Esophagus muscularis mucosa (tissue), 4 donors: Measurements from ENCODE around the gene CDH4. TPM values are rescaled to one million over a fixed set of nuclear protein-coding genes. Genes with fewer than 3 reads are reported as not detected.

Experiments
- DNase-seq: peaks from one replicate; pipeline ENCODE4 v3.0.0-alpha.2; 2017; ENCODE audit errors: extremely low spot score
- H3K27ac ChIP-seq, 4 donors: fragments of 200-600 bp; sonication (generic); replicated peaks in 1 of 4; 1 replicate in 3 of 4; 2 replicates in 1 of 4; pipeline ENCODE4 v1.5.1; 2016 to 2019; ENCODE audit warnings: mild to moderate bottlenecking in 1 of 4
- H3K27me3 ChIP-seq, 4 donors: fragments of 200-600 bp; sonication (generic); one replicate each; pipeline versions ENCODE4 v1.5.1 to v1.6.0; 2016 to 2019
- H3K36me3 ChIP-seq, 4 donors: fragments of 200-600 bp; sonication (generic); one replicate each; pipeline ENCODE4 v1.5.1; 2016 to 2019
- H3K4me1 ChIP-seq, 4 donors: fragments of 200-600 bp; sonication (generic); one replicate each; pipeline ENCODE4 v1.5.1; 2016 to 2019
- H3K4me3 ChIP-seq, 4 donors: fragments of 200-600 bp; sonication (generic); 1 replicate in 2 of 4; 2 replicates in 2 of 4; pipeline ENCODE4 v1.5.1; 2016 to 2019; ENCODE audit warnings: mild to moderate bottlenecking in 4 of 4, moderate library complexity in 1 of 4
- H3K9me3 ChIP-seq, 4 donors: fragments of 200-600 bp; sonication (generic); 1 replicate in 3 of 4; 2 replicates in 1 of 4; pipeline ENCODE4 v1.5.1; 2016 to 2019
- EP300 ChIP-seq: sonication (generic); formaldehyde crosslinking; IDR thresholded peaks from one replicate; pipeline ENCODE4 v1.6.1; 2017; ENCODE audit warnings: antibody characterized with exemption
- POLR2A ChIP-seq: fragments of 450-650 bp; IDR thresholded peaks from one replicate; pipeline ENCODE4 v1.6.1; 2017; ENCODE audit warnings: antibody characterized with exemption, moderate library complexity, mild to moderate bottlenecking, low read depth
- POLR2AphosphoS5 ChIP-seq, 2 donors: sonication (generic); formaldehyde crosslinking; IDR thresholded peaks; one replicate each; pipeline ENCODE4 v1.6.1; 2017; ENCODE audit warnings: antibody characterized with exemption in 2 of 2
- WGBS: methylation state at CpG from one replicate; pipeline ENCODE4 v1.1.5; 2018; 5-methylcytosine and 5-hydroxymethylcytosine counted together
- intact Hi-C: fragments of 100-400 bp; cut with DNase I; formaldehyde crosslinking; loops from one replicate; pipeline ENCODE4 v1.15.1; 2023
- total RNA-seq, 4 donors: library from RNA; depleted of rRNA; stranded (reverse); fragments of >200 nt; gene quantifications; one replicate each; pipeline versions ENCODE4 v1.1.0 to v1.2.1, GENCODE V29; 2016
- TF ChIP-seq, protein P1 (sequence below), 3 experiments: fragments of 200-600 bp in 2 of 3; fragments of 450-650 bp in 1 of 3; sonication (generic) in 2 of 3; IDR thresholded peaks; one replicate each; pipeline ENCODE4 v1.5.1; 2017 to 2019; ENCODE audit warnings: antibody characterized with exemption in 3 of 3, mild to moderate bottlenecking in 2 of 3, moderate library complexity in 1 of 3

CDH4 gene
- total RNA-seq, 4 donors from 2014 or later = 0.42 to 1.3 (median 0.48) TPM

DNA sequence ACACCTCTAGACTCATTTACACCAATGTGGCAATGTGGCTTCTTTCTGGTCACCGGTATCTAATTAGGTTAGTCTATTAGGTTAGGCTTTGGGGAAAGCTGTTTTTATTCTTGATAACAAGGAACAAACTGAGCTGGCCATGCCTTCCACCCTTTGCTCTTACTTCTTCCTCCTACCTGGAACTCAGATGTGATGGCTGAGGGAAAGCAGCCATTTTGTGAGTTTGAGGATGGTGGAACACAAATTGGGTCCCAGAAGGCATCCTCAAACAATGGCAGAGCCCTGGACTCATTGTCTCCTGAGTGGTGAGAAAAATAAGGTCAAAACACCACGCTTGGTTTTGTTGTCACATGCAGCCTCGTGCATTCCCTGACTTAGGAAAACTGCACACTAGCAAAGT lies 7.7 kb downstream of the CDH4 start:
- H3K27me3 ChIP-seq = peaks cover 0 to 33% (median 0%) of the 10 kb centered on the region in 4 donors

DNA sequence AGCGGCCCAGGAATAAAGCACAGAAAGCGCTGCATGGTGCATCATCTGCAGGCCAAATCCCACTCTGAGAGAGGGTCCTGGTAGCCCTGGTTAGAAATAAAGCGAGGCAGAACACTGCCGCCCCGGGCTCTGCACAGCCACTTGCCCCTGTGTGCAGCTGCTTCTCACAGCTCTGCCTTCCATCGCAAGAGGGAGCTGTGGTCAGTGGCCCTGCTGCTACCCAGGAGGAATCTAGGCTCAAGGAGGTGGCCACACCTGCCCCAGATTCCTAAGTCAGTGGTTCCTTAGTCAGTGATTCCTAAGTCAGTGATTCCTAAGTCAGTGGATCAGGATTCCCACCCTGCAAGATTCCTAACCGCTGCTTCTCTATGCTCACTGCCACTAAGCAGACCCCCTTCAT lies 8.8 kb downstream of the CDH4 start:
- 74% methylated on average over 7 of the region's 7 CpGs for WGBS
- H3K27ac ChIP-seq = no peak overlapping the region
- peaks cover 0 to 37% (median 0%) of the 10 kb centered on the region in 4 donors for H3K27me3 ChIP-seq
- no peak overlapping the region for H3K4me3 ChIP-seq
- TF ChIP-seq POLR2AphosphoS5 (IDR thresholded peaks at IDR 0.05) (no peak), POLR2A (no peak), EP300 (no peak)
- TF ChIP-seq, protein P1, sequence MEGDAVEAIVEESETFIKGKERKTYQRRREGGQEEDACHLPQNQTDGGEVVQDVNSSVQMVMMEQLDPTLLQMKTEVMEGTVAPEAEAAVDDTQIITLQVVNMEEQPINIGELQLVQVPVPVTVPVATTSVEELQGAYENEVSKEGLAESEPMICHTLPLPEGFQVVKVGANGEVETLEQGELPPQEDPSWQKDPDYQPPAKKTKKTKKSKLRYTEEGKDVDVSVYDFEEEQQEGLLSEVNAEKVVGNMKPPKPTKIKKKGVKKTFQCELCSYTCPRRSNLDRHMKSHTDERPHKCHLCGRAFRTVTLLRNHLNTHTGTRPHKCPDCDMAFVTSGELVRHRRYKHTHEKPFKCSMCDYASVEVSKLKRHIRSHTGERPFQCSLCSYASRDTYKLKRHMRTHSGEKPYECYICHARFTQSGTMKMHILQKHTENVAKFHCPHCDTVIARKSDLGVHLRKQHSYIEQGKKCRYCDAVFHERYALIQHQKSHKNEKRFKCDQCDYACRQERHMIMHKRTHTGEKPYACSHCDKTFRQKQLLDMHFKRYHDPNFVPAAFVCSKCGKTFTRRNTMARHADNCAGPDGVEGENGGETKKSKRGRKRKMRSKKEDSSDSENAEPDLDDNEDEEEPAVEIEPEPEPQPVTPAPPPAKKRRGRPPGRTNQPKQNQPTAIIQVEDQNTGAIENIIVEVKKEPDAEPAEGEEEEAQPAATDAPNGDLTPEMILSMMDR (IDR thresholded peaks at IDR 0.05) = no peak
- DNase-seq = no peak
- no peaks in the 10 kb centered on the region for H3K36me3 ChIP-seq
- intact Hi-C loops = no loop called here
- no peaks in the 10 kb centered on the region for H3K9me3 ChIP-seq
- peaks cover 0 to 4% (median 0%) of the 10 kb centered on the region in 4 donors for H3K4me1 ChIP-seq

More for the DNA sequence above, 7.7 kb downstream of the CDH4 start:
- intact Hi-C loops = no loop called here
- H3K36me3 ChIP-seq = no peaks in the 10 kb centered on the region
- H3K4me1 ChIP-seq = peaks cover 0 to 4% (median 0%) of the 10 kb centered on the region in 4 donors
- no peak overlapping the region for H3K4me3 ChIP-seq
- no peak for DNase-seq
- H3K27ac ChIP-seq = no peak overlapping the region
- WGBS = 94% methylated on average over 3 of the region's 3 CpGs
- no peaks in the 10 kb centered on the region for H3K9me3 ChIP-seq
- TF ChIP-seq, protein P1 (IDR thresholded peaks at IDR 0.05) = no peak
- TF ChIP-seq POLR2AphosphoS5 (IDR thresholded peaks at IDR 0.05) (no peak), POLR2A (no peak), EP300 (no peak)

DNA sequence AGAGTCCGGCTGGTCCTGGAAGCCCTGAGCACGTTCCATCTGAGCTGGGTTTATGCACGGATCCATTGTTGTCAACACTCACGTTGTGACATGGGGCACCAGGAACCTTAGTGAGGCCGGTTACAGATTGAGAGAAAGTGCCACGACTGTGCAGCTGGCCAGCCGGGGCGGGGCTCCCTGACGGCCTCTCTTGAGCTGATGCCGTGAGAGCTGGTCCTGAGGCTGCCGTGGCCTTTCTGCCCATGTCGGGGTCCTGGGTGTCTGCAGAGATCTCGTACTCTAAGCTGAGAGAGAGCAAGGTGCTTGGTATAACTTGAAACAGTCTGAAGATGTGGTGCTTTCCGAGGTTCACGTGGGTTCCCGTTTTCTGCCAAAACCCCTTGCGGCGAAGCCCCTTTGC lies 10.0 kb downstream of the CDH4 start:
- TF ChIP-seq POLR2AphosphoS5 (IDR thresholded peaks at IDR 0.05) (no peak), EP300 (no peak), POLR2A (no peak)
- TF ChIP-seq, protein P1 (IDR thresholded peaks at IDR 0.05) = no peak
- intact Hi-C loops = no loop called here
- peaks cover 0 to 4% (median 0%) of the 10 kb centered on the region in 4 donors for H3K4me1 ChIP-seq
- H3K27ac ChIP-seq = no peak overlapping the region
- DNase-seq = no peak
- WGBS = 79% methylated on average over 17 of the region's 18 CpGs
- no peaks in the 10 kb centered on the region for H3K36me3 ChIP-seq
- no peaks in the 10 kb centered on the region for H3K9me3 ChIP-seq
- no peak overlapping the region for H3K4me3 ChIP-seq
- H3K27me3 ChIP-seq = peaks cover 0 to 38% (median 0%) of the 10 kb centered on the region in 4 donors

DNA sequence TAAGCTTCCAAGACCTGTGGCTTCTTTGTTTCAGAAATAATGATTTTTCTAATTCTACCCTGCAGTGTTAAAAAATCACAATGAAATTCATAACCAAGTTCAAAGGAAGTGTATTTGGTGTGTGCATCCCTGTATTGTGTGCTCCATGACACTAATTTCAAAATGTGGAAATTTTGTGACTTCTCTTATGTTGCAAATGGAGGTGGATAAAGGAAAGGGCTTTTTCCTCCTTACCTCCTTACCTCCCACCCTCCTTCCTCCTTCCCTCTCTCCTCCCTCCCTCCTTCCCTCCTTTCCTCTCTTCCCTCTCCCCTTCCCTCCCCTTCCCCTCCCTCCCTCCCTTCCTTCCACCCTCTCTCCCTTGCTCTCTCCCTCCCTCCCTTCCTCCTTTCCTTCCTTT lies 10.5 kb downstream of the CDH4 start:
- no peak for DNase-seq
- no peak overlapping the region for H3K27ac ChIP-seq
- no peak overlapping the region for H3K4me3 ChIP-seq
- no peaks in the 10 kb centered on the region for H3K9me3 ChIP-seq
- no peak for TF ChIP-seq EP300
- TF ChIP-seq POLR2A = no peak
- TF ChIP-seq, protein P1 (IDR thresholded peaks at IDR 0.05) = no peak
- TF ChIP-seq POLR2AphosphoS5 (IDR thresholded peaks at IDR 0.05) = no peak
- H3K36me3 ChIP-seq = no peaks in the 10 kb centered on the region
- H3K27me3 ChIP-seq = peaks cover 0 to 39% (median 0%) of the 10 kb centered on the region in 4 donors
- intact Hi-C loops = no loop called here
- peaks cover 0 to 4% (median 0%) of the 10 kb centered on the region in 4 donors for H3K4me1 ChIP-seq

DNA sequence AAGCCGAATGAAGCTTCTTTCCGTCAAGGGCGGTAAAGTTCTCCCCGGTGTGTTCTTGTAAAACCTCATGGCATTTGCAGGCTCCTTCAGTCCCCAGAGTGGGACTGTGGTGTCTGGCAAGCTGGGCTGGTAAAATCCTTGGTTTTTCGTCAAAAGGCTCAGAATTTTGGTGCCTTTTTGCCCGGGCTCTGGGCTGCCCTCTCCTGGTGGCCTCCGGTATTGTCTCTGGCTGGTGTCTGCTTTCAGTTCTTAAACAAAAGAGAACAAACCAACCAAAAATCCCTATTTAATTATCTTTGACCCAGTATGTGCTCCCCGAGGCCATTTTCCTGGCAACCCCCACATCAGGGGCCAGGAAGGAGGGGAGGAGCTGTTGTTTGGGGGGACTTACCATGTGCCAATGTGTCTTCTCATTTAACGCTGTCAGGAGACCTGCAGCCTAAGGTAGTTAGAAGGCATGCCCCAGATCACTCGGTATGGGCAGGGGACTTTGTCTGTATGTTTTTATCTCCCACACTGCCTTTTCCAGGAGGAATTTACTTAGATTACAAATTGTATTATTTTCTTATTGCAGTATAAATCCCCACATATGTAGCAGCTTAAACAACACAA lies 11.1 kb downstream of the CDH4 start:
- Histone ChIP-seq H3K27ac (no peak overlapping the region), H3K27me3 (peaks cover 0 to 35% (median 0%) of the 10 kb centered on the region in 4 donors), H3K9me3 (no peaks in the 10 kb centered on the region), H3K4me1 (peaks cover 0 to 4% (median 0%) of the 10 kb centered on the region in 4 donors), H3K4me3 (no peak overlapping the region), H3K36me3 (no peaks in the 10 kb centered on the region)
- TF ChIP-seq, protein P1 (IDR thresholded peaks at IDR 0.05) = peak; percentile 50 to 77 (median 65)
- no peak for TF ChIP-seq EP300
- WGBS = 30% methylated on average over 10 of the region's 10 CpGs
- intact Hi-C loops = no loop called here
- no peak for DNase-seq
